Anterior cingulate cortex (tissue), 58 donors: ENCODE data around the gene TRAF3.
"Not testable (repeated sequence)": the region's sequence is repeated elsewhere in the genome, so short reads cannot be mapped to it uniquely, and the experiment has no call there.

Experiments used
- DNase-seq, 58 donors: peaks; one replicate each; lab custom pipeline; 2025; lab: John Stamatoyannopoulos, UW

TRAF3 gene

DNA sequence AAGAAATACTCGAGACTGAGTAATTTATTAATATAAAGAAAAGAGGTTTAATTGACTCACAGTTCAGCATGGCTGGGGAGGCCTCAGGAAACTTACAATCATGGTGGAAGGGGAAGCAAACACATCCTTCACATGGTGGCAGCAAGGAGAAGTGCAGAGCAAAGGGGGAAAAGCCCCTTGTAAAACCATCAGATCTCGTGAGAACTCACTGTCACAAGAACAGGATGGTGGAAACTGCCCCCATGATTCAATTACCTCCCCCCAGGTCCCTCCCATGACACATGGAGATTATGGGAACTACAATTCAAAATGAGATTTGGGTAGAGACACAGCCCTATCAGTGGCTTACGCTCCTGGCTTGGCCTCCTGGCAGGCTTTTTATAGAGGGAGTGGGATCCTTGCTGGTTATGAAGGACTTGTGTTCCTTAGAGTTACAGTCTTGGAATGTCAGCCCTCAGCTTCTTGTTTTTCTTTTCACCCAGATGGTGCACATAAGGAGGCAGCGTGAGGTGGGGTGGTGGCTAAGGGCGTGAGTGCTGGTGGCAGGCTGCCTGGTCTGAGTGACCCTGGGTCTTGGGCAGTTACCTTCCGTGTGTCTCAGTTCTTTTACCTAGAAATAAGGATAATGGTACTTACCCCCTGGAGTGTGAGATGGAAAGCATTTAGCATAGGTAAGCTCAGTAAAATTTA, 25.7 kb downstream of the TRAF3 start:
- DNase-seq, result no peak

GRCh38 chr14:102804858-102805257, 27.6 kb downstream of the TRAF3 start:
- DNase-seq, result no peak

DNA sequence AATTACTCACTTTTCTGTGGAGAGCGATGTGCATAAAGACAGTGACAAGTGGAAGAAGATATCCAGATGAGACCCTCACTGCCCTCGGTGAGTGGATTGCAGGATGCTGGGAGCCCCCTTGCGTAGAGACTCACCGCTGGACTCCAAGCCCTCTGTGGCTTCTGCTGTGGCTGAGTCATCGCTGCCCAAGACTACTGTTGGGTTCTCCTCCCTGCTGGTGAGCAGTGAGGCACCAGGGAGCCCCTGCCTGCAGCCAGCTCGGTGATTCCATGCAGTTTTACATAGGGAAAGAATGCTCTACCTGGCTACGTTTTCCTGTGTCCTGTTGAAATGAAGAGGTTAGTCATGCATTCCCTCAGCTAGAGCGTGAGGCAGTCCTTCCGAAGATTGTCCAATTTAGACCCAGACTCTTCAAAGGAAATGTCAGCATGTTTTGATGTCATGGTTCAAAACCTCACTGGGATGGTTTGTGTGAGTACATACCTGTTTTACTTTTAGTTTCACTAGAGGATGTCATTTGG, 28.2 kb downstream of the TRAF3 start:
- no peak for DNase-seq

GRCh38 chr14:102805941-102806340, 28.7 kb downstream of the TRAF3 start:
- DNase-seq, result no peak

- no peak for DNase-seq
These were observed 29.2 kb downstream of the TRAF3 start for GRCh38 chr14:102806447-102806846.

DNA sequence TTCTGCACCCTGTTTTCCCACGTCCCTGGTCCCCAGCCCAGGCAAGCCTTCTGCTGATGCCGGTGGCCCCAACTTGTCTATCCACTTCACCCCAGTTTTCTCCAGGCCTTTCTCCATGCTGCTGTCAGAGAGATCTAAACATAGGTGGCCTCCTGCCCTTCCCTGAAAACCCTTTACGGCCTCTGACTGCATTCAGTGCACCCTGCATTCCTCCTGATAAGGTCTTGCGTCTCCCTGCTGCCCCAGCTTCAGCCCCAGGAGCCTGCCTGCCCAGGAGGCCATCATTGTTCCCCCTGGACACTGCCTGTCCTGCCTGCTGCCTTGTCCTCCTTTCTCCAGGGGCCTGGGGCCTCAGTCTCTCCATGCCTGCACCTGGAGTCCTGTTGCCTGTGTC, 29.8 kb downstream of the TRAF3 start:
- no peak for DNase-seq

- no peak for DNase-seq
These were observed 32.6 kb downstream of the TRAF3 start for GRCh38 chr14:102809870-102810269.

DNA sequence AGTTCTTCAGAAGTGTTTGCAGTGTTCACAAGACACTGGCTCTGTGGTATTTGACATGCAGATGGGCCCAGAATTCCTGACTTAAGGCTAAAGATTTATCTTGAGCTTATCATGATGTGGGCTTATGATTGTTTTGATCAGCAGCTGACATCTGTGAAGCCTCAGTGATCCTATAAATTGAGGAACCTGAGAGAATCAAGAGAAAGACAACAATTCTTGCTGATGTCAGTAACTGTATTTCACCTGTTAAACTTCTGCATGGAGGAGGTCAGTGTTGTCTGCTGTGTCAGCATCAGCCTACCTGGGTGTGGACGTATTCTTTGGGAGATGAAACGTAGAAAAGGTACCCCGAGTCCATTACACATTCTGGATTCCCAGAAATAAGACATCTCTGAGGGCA, 33.3 kb downstream of the TRAF3 start:
- no peak for DNase-seq

- no peak for DNase-seq
These were observed 34.2 kb downstream of the TRAF3 start for GRCh38 chr14:102811254-102811963.

DNA sequence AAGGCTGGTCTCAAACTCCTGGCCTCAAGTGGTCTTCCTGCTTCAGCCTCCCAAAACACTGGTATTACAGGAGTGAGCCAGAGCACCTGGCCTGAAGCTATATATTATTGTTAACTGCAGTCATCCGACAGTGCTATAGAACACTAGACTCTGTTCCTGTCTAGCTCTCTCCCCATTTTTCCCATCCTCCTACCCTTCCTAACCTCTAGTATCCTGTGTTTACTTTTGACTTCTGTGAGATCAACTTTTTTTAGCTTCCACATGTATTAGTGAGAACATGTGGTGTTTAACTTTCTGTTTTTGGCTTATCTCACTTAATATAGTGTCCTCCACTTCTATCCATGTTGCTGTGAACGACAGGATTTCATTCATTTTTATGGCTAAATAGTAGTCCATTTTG, 34.7 kb downstream of the TRAF3 start:
- no peak for DNase-seq

DNA sequence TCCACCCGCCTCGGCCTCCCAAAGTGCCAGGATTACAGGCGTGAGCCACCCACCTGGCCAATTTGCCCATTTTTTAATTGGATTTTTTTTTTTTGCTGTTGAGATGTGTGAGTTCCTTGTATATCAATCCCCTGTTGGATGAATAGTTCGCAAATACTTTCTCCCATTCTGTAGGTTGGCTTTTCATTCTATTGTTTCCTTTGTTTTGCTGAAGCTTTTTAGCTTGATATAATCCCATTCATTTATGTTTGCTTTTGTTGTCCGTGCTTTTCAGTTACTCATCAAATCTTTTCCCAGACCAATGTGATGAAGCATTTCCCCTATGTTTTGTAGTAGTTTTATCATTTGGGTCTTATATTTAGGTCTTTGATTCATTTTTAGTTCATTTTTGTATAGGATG, 36.4 kb downstream of the TRAF3 start:
- DNase-seq, result no peak

- DNase-seq, result no peak
These were observed 40.1 kb downstream of the TRAF3 start for GRCh38 chr14:102817318-102817717.

DNA sequence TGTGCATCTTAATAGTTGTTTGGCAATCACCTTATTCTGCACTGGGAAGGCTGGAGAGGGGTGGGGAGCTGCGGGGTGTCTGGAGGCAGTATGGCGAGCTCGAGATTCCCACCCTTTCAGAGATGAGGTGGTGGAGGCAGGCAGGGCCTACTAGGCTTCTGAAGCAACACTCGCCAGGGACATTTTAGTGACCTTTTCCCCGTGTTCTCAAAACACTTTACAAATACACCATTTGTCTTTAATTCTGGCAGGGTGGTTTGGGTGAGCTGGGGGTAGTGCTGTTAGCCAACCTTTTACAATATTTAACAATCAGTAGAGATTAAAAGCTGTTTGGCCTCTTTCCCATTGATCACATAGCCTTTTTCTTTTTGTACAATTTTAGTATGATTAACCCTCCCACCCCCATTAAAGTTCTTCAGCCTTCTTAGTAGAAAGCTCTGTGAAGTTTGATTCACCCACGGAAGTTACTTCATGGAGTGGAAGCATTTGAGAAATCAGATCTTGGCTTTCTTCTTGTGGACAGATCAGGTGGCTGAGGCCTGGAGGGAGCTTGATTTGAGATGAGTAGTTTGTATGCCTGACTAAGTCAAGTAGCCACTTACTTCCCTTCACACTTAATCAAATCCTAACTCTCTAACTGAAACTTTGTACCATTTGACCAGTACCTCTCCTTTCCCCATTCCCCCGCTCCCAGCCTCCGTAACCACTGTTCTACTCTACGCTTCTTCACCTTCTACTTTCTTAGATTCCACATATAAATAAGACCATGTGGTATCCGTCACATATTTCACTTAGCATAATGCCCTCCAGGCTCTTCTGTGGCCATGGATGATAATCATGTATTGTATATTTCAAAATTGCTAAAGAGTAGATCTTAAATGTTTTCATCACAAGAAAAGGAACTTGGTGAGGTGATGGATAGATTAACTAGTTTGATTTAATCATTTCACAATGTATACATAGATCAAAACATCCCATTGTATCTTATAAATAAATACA, 41.0 kb downstream of the TRAF3 start:
- no peak for DNase-seq

DNA sequence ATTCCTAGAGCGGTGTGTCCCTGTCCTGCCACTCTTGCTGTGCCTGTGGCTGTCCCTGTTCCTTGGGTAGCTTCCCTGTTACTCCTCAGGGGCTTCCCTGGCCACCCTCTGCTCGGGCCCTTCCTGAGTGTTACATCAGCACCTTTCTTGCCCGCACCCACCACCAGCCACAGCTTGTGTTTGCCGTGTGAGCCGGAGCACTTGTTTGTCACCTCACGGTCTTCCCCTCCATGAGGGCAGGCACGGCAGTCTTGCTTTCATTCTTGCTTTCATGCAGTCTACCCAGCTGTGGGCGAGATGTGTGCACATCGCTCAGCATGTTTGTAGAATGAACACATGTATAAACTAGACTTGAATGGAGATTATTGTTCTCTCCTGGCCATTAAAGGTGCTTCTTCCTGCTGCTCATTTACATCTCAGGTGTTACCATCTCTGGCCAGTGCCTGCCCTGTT, 42.0 kb downstream of the TRAF3 start:
- DNase-seq, result no peak

DNA sequence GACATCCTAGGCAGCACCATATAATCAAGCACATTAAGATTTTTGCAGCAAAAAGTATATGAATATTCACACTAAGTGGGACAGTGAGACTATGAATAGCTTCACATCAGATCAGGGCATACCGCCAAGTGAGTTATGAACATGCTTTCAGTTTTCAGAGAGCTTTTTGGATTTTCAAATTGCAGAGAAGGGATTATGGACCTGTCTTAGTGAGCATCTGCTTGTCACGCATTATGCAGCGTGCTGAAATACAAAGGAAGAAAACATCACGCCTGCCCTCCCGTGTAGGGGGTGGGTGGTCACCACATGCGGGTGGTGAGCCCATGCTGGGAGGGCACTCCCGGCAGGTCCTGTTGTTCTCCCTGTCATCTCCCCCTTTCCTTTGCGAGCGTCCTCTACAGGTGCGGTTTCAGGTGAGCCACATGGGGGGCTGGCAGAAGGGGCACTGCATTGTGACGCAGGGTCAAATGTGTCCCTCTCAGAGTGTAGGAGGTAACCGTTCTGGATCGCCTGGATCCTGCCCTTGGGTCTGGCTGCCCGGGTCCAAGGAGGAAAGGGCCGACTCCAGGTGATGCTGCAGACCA, 42.6 kb downstream of the TRAF3 start:
- peak in 6 of 58 donors; percentile 19 to 59 (median 32) for DNase-seq

GRCh38 chr14:102821252-102821651, 44.0 kb downstream of the TRAF3 start:
- DNase-seq, result no peak

GRCh38 chr14:102822311-102822863, 45.1 kb downstream of the TRAF3 start:
- no peak for DNase-seq

GRCh38 chr14:102822887-102823286, 45.6 kb downstream of the TRAF3 start:
- DNase-seq, result not testable (repeated sequence)

DNA sequence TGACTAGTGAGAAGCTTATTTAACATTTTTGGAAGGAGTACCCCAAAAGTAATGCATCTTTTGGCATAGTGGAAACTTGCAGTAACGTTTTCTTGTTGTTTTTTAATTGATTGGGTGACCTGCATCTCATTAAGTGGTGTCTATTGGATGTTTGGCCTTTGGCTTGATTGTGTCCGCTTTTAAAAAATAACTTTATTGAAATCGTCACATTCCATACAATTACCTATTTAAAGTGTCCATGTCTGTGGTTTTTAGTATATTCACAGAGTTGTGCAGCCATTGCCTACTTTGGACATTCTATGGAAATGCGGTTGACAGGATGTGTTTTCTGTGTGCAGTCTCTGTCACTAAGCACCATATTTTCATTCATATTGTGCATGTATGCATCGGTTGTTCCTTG, 46.3 kb downstream of the TRAF3 start:
- no peak for DNase-seq

- DNase-seq, result peak in 17 of 58 donors; percentile 7 to 42 (median 25)
These were observed 47.6 kb downstream of the TRAF3 start for GRCh38 chr14:102824832-102825231.
